ENCODE results near the gene P2RX7.

P2RX7 gene

DNA sequence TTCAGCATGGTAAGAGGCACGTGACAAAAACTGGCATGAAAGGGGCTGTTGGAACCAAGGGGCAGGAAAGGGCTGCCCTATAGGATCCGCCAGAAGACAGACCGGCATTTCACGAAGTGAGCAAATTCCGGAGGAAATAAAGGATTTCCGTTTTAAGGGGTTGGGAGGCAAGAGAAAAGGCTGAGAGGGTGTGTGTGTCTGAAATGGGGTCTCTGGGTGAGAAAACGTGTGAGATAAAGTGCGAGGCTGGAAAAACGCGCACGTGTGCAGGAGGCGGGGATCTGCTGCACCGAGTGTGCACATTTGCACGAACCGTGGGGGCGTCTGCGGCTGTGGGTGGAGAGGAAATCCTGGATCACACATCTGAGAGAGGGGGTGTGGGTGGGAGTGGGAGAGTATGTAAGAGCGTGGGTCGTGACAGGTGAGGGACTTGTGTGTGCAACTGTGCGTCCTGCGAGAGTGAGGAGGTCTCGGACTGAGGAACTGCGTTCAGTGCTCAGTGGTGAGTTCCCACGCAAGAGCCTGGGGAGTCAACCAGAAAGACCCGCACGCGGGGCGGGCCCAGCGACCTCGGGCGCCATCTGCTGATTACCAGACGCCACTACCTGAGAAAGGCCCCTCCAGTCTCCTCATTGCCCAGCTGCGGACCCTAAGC lies 37.0 kb upstream of the P2RX7 start:
- TF ChIP-seq, protein P1, sequence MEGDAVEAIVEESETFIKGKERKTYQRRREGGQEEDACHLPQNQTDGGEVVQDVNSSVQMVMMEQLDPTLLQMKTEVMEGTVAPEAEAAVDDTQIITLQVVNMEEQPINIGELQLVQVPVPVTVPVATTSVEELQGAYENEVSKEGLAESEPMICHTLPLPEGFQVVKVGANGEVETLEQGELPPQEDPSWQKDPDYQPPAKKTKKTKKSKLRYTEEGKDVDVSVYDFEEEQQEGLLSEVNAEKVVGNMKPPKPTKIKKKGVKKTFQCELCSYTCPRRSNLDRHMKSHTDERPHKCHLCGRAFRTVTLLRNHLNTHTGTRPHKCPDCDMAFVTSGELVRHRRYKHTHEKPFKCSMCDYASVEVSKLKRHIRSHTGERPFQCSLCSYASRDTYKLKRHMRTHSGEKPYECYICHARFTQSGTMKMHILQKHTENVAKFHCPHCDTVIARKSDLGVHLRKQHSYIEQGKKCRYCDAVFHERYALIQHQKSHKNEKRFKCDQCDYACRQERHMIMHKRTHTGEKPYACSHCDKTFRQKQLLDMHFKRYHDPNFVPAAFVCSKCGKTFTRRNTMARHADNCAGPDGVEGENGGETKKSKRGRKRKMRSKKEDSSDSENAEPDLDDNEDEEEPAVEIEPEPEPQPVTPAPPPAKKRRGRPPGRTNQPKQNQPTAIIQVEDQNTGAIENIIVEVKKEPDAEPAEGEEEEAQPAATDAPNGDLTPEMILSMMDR (IDR thresholded peaks at IDR 0.05; ENCODE audit: borderline replicate concordance, insufficient read depth, low read depth, low read length), result peak; percentile 89
- H3K4me3 ChIP-seq (ENCODE audit: low read depth, low read length), result peak overlapping the region; percentile 13

DNA sequence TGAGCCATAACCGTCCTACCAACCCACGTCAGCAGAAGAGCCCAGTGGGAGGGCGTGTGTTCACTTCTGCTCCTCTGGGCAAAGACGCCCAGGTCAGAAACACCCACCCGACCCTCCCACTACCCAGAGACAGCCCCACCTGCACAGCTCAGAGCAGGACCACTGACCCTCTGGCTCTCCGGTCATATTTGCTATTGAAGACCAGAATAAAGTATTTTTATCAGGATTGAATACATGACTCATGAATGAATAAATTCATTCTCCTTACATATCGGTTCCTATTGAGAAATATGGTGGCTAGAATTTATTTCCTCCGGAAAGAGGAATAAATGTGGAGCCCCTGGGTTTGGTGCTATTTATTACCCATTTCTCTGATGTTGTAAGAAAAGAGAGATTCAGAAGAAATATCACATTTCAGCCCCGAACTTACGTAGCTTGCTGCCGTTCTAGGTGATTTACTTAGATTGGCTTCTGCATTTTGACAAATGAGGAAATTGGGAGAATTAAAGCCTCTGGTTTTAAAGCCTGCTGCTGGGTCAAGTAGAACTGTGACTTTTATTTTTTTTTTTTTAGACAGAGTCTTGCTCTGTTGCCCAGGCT lies 36.4 kb upstream of the P2RX7 start:
- TF ChIP-seq, protein P1 (IDR thresholded peaks at IDR 0.05; ENCODE audit: borderline replicate concordance, insufficient read depth, low read depth, low read length), result no peak
- peak overlapping the region; percentile 13 for H3K4me3 ChIP-seq (ENCODE audit: low read depth, low read length)

DNA sequence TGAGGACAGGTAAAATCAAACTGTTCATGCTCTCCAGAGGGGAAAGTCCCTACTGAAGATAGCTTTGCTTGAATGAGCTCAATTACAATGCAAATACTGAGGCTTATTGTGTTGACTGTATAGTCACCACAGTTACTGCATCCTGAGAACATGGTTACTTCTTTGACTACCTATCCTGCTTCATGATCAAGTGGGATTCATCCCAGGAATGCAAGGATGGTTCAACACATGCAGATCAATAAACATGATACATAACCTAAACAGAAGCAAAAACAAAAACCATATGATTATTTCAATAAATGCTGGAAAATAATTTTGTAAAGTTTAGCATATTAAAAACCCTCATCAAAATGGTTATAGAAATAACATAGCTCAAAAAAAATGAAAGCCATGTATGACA lies 32.9 kb upstream of the P2RX7 start:
- no peak overlapping the region for H3K4me3 ChIP-seq (ENCODE audit: low read depth, low read length)
- TF ChIP-seq, protein P1 (IDR thresholded peaks at IDR 0.05; ENCODE audit: borderline replicate concordance, insufficient read depth, low read depth, low read length), result no peak

DNA sequence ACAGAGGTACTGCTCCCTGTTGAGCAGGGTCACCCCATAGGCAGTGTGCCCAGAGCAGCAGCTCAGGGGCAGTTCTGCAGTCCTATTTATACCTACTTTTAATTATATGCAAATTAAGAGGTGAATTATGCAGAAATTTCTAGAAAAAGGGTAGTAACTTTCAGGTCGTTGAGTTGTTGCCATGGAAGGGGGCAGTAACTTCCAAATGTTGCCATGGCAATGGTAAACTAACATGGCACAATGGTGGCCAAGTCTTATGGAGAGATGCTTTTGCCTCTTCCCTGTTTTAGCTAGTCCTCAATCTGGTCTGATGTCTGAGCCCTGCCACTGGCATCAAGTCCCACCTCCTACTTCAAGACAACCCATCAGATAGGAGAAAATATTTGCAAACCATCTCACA lies 30.4 kb upstream of the P2RX7 start:
- TF ChIP-seq, protein P1 (IDR thresholded peaks at IDR 0.05; ENCODE audit: borderline replicate concordance, insufficient read depth, low read depth, low read length), result no peak
- no peak overlapping the region for H3K4me3 ChIP-seq (ENCODE audit: low read depth, low read length)

DNA sequence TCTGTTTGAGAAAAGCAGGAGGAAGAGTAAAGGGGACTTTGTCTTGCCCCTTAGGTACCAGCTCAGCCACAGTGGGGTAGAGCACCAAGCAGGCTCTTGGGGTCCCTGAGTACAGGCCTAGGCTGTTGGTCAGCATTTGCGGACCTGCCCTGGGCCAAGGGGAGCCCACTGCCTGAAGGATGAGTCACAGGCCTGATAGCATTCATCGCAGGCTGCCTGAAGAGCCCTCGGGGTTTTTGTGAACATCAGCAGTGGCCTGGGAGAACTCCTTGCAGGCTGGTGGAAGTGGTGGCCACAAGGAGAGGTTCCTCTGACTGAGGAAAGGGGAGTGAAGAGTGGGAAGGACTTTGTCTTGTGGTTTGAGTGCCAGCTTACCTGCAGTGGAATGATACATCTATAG lies 25.0 kb upstream of the P2RX7 start:
- no peak overlapping the region for H3K4me3 ChIP-seq (ENCODE audit: low read depth, low read length)
- TF ChIP-seq, protein P1 (IDR thresholded peaks at IDR 0.05; ENCODE audit: borderline replicate concordance, insufficient read depth, low read depth, low read length), result no peak

DNA sequence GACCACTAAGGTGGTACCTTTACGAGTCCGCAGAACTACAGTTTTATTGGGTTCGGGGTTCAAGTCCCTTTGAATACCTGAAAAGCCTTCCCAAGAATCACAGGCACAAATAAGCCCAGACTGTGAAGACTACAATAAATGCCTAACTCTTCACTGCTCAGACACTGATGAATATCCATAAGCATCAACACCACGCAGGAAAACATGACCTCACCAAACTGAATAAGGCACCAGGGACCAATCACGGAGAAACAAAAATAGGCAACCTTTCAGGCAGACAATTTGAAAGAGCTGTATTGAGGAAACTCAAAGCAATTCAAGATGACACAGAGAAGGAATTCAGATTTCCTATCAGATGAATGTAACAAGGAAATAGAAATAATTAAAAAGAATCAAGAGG lies 24.2 kb upstream of the P2RX7 start:
- H3K4me3 ChIP-seq (ENCODE audit: low read depth, low read length), result no peak overlapping the region
- TF ChIP-seq, protein P1 (IDR thresholded peaks at IDR 0.05; ENCODE audit: borderline replicate concordance, insufficient read depth, low read depth, low read length), result no peak

All from GM12875 (cell line).